Measurements from ENCODE around the gene MPPED1.

The MPPED1 gene

DNA sequence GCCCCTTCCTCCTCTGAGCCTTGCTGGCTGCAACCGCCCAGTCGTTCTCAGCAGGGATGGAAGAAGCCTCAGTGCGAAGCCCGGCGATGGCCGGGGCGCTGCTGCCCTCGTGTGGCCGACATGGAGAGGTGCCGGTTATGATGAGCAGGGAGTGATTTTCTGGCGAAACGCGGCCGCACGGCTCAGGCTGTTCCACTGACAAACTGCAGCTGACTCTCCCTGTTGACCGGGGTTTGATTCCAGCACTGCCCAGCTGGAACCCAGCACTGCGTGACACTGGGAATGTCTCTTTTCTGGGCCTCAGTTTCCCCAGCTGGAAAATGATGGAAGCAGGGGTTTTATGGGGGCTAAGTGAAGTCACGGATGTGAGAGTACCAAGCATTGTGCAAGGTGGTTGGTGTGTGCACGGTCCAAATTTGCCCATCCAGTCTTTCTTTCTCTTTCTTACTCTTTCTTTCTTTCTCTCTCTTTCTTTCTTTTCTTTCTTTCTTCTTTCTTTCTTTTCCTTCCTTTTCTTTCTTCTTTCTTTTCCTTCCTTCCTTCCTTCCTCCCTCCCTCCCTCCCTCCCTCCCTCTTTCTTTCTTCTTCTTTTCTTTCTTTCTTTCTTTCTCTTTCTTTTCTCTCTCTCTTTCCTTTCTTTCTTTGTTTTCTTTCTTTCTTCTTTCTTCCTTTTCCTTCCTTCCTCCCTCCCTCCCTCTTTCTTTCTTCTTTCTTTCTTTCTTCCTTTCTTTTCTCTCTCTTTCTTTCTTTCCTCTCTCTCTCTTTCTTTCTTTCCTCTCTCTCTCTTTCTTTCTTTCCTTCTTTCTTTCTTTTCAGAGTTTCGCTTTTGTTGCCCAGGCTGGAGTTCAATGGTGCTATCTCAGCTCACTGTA, 25.8 kb upstream of the MPPED1 start:
- Histone ChIP-seq H3K27ac (ENCODE audit: low read depth, low read length) (no peak overlapping the region), H3K9ac (ENCODE audit: low read length) (no peak overlapping the region), H3K4me1 (ENCODE audit: control insufficient read depth, insufficient read depth, low read length) (no peaks in the 10 kb centered on the region), H3K4me3 (ENCODE audit: low read length) (no peak overlapping the region), H3K27me3 (ENCODE audit: control insufficient read depth, insufficient read depth, low read length) (no peaks in the 10 kb centered on the region), H3K36me3 (ENCODE audit: control insufficient read depth, insufficient read depth, low read length) (no peaks in the 10 kb centered on the region)

DNA sequence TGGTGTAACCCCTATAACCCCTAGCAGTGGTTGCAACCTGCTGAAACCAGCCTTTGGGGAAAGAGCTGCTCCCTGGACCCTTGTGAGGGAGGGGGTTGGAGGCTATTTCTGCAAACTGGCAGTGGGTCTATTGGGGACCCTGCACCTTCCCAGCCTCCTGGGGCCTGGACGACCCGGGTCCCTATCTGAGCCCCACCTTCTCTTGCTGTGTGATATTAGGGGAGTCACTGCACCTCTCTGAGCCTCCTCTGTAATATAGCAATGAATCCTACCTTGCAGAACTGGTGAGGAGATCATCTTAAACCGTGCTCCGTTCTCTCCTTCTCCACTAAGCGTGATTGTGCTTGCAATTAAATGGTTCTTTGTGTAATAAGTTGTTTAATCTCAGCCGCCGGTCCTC, 24.0 kb upstream of the MPPED1 start:
- Histone ChIP-seq H3K9ac (ENCODE audit: low read length) (no peak overlapping the region), H3K4me3 (ENCODE audit: low read length) (no peak overlapping the region), H3K36me3 (ENCODE audit: control insufficient read depth, insufficient read depth, low read length) (no peaks in the 10 kb centered on the region), H3K4me1 (ENCODE audit: control insufficient read depth, insufficient read depth, low read length) (no peaks in the 10 kb centered on the region), H3K27ac (ENCODE audit: low read depth, low read length) (no peak overlapping the region), H3K27me3 (ENCODE audit: control insufficient read depth, insufficient read depth, low read length) (no peaks in the 10 kb centered on the region)

DNA sequence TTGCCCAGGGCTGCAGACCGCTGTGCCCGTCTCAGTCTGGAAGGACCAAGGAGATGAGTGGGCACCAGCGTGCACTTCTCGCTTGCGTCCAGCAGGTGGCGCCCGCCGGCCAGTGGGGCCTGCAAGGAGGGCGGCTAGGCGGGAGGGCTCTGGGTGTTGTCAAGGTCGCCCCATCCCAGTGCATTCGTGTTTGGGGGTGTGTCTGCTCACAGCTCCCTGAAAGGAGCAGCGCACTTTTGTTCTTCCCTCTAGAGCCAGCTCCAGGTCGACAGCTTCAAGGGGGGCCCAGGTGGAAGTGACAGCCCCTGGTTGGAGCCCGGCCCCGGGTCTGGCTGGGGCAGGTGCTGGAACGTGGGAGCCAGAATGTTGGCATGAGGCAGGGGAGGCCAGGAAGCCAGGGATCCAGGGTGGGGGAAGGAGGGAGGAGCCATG, 23.4 kb upstream of the MPPED1 start:
- H3K9ac ChIP-seq (ENCODE audit: low read length) = no peak overlapping the region
- H3K4me3 ChIP-seq (ENCODE audit: low read length) = no peak overlapping the region
- H3K4me1 ChIP-seq (ENCODE audit: control insufficient read depth, insufficient read depth, low read length) = no peaks in the 10 kb centered on the region
- H3K27me3 ChIP-seq (ENCODE audit: control insufficient read depth, insufficient read depth, low read length) = no peaks in the 10 kb centered on the region
- no peak overlapping the region for H3K27ac ChIP-seq (ENCODE audit: low read depth, low read length)
- no peaks in the 10 kb centered on the region for H3K36me3 ChIP-seq (ENCODE audit: control insufficient read depth, insufficient read depth, low read length)

DNA sequence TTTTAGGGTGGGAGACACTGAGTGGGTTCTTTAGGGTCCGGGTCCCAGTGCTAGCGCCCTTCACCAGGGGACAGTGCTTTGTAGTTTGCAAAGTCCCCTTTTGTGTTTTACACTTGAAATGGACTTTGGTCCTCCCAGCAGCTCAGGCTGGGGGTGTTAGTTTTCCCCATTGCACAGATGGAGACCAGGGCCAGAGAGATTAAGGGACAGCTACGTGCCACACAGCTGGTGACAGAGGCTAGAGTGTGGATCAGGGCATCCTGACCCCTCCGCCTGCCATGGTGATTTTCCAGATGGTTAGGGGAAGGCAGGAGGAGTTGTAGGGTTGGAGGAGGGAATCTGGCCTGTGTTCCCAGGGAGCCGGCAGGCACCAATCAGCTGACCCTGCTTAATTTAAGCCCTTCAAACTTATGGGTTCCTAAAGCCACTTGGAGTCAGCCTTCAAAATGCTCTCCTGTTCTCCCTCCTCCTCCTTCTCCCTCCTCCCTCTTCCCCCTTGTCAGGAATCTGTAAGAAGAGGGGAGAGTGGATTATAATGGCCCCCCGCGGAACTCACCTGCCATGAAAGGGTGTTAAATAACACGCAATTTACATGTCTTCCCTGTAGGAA, 22.5 kb upstream of the MPPED1 start:
- Histone ChIP-seq H3K4me1 (ENCODE audit: control insufficient read depth, insufficient read depth, low read length) (no peaks in the 10 kb centered on the region), H3K4me3 (ENCODE audit: low read length) (no peak overlapping the region), H3K9ac (ENCODE audit: low read length) (no peak overlapping the region), H3K36me3 (ENCODE audit: control insufficient read depth, insufficient read depth, low read length) (no peaks in the 10 kb centered on the region), H3K27me3 (ENCODE audit: control insufficient read depth, insufficient read depth, low read length) (no peaks in the 10 kb centered on the region), H3K27ac (ENCODE audit: low read depth, low read length) (no peak overlapping the region)

DNA sequence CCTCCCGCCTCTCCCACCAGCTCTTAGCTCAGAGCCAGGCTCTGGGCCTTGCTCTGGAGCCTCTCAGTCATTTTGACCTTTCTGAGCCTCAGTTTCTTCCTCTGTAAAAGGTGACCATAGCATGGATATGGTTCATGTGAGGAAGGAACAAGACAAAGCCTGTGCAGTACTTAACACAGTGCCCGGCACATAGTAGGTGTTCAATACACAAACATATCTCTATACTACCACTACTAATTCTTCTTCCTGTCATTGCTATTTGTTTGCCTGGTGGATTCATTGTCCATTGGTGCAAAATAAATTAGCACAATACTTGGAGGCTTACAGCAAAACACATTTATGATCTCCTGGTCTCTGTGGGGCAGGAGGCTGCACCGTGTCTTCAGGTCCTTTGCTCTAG, 21.6 kb upstream of the MPPED1 start:
- Histone ChIP-seq H3K9ac (ENCODE audit: low read length) (no peak overlapping the region), H3K27ac (ENCODE audit: low read depth, low read length) (no peak overlapping the region), H3K27me3 (ENCODE audit: control insufficient read depth, insufficient read depth, low read length) (no peaks in the 10 kb centered on the region), H3K36me3 (ENCODE audit: control insufficient read depth, insufficient read depth, low read length) (no peaks in the 10 kb centered on the region), H3K4me1 (ENCODE audit: control insufficient read depth, insufficient read depth, low read length) (no peaks in the 10 kb centered on the region), H3K4me3 (ENCODE audit: low read length) (no peak overlapping the region)

DNA sequence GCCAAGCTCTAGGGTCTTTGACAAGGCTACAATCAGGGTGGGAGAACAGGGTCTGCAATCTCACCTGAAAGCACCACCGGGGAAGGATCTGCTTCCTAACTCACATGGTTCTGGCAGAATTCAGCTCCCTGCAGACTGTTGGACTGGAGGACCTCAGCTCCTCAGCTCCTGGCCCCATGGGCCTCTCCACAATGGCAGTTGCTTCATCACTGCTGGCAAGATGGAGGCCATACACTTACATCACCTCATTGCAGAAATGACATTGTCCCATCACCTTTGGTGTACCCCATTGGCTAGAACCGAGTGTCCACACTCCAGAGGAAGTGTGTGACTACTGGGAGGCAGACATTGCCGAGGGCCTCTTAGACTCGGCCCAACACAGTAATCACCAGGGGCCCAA, 20.9 kb upstream of the MPPED1 start:
- Histone ChIP-seq H3K9ac (ENCODE audit: low read length) (no peak overlapping the region), H3K27me3 (ENCODE audit: control insufficient read depth, insufficient read depth, low read length) (no peaks in the 10 kb centered on the region), H3K4me3 (ENCODE audit: low read length) (no peak overlapping the region), H3K36me3 (ENCODE audit: control insufficient read depth, insufficient read depth, low read length) (no peaks in the 10 kb centered on the region), H3K4me1 (ENCODE audit: control insufficient read depth, insufficient read depth, low read length) (no peaks in the 10 kb centered on the region), H3K27ac (ENCODE audit: low read depth, low read length) (no peak overlapping the region)

DNA sequence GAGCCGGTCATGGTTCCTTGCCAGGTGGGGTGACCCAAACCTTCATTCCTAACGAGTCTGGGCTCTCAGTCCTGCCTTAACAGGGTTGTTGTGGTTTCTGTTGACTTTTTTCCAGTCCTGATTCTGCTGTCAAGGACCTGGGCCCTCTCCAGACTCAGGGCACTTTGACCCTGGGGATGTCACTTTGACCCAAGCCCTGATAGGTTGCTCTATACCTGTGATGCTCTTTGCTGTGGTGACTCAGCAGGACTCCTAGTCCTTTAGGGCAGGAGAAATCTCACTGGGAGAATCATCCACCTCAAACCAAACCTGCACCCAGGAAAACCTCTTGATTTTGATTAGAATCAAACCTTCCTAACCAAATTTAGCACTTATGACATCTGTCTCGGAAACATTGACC, 20.5 kb upstream of the MPPED1 start:
- Histone ChIP-seq H3K36me3 (ENCODE audit: control insufficient read depth, insufficient read depth, low read length) (no peaks in the 10 kb centered on the region), H3K27me3 (ENCODE audit: control insufficient read depth, insufficient read depth, low read length) (no peaks in the 10 kb centered on the region), H3K27ac (ENCODE audit: low read depth, low read length) (no peak overlapping the region), H3K9ac (ENCODE audit: low read length) (no peak overlapping the region), H3K4me1 (ENCODE audit: control insufficient read depth, insufficient read depth, low read length) (no peaks in the 10 kb centered on the region), H3K4me3 (ENCODE audit: low read length) (no peak overlapping the region)

DNA sequence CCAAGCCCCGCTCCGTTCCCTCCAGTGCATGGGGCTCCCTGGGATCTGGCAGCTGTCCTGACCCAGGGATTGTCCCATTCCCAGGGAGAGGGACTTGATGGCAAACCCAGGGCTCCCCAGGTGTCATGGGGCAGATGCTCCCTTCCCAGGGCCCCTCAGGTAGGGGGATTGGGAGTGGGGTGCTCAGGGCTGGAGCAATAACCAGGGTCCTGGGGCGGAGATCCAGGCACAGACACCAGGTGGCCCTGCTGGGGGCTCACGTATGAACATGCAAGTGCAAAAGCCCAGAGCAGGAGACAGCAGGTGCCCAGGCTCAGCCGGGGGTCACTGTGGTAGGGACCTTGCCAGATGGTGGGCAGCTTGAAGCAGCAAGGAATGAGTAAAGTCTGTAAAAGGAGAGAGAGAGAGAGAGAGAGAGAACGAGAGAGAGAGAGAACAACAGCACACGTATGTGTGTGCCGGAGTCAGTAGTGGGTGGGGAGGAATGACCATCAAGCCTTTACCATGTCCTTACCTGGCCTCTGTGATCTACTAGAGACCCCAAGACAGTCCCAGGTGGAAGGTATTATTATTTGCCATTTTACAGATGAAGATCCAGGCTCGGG, 19.3 kb upstream of the MPPED1 start:
- Histone ChIP-seq H3K9ac (ENCODE audit: low read length) (no peak overlapping the region), H3K36me3 (ENCODE audit: control insufficient read depth, insufficient read depth, low read length) (no peaks in the 10 kb centered on the region), H3K27ac (ENCODE audit: low read depth, low read length) (no peak overlapping the region), H3K4me3 (ENCODE audit: low read length) (no peak overlapping the region), H3K4me1 (ENCODE audit: control insufficient read depth, insufficient read depth, low read length) (no peaks in the 10 kb centered on the region), H3K27me3 (ENCODE audit: control insufficient read depth, insufficient read depth, low read length) (no peaks in the 10 kb centered on the region)

DNA sequence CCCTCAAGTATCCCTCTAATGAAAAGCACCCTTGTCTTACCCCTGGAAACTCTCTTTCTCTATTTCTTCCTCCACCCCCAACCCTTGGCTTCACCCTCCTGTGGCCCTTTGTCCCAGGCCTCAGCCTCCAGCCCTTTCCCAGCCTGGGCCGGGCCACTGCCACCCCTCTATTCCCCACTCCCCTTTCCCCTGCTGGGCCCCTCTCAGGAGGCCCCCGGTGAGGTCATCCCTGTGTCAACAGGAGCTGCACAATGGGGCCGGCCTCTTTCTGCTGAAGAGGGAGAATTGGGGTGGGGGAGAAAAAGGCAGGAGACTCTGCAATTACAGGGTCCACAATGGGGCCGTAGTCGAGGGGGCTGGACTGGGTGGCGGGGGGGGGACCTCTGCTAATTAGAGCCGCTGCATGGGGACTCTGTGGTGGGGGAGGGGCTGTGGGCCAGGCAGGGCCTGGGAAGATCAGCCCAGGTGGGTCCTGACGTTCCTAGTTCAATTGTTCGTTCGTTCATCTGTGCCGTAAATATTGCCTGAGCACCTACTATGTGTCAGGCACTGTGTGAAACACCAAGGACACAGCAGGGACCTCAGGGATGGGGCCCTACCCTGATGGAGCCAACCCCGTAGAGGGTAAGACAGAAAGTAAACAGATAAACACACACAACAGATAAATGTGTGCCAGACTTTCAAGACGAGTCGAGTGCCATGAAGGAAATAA, 18.5 kb upstream of the MPPED1 start:
- Histone ChIP-seq H3K36me3 (ENCODE audit: control insufficient read depth, insufficient read depth, low read length) (no peaks in the 10 kb centered on the region), H3K9ac (ENCODE audit: low read length) (no peak overlapping the region), H3K4me3 (ENCODE audit: low read length) (no peak overlapping the region), H3K27ac (ENCODE audit: low read depth, low read length) (no peak overlapping the region), H3K4me1 (ENCODE audit: control insufficient read depth, insufficient read depth, low read length) (no peaks in the 10 kb centered on the region), H3K27me3 (ENCODE audit: control insufficient read depth, insufficient read depth, low read length) (no peaks in the 10 kb centered on the region)

DNA sequence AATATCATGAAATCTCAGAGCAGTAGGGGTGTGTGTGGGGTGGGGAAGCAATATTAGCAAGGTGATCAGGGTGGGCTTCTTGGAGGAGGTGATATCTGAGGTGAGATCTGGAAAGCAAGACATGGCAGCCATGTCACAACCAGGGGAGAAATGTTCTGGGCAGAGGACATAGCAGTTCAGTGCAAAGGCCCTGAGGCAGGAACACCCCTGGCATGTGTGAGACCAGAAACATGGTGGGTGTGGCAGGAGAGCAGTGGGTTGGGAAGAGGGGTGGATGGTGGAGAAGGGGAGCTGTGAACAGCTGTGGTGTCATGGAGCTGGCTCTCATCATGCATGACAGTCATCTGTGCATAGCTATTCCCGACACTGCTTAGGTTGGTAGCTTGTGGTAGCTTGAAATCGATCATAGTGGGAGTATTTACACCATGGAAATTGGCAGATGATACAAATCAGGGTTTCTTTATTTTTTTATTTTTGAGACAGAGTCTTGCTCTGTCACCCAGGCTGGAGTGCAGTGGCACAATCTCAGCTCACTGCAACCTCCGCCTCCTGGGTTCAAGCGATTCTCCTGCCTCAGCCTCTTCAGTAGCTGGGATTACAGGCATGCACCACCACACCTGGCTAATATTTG, 17.9 kb upstream of the MPPED1 start:
- no peak overlapping the region for H3K27ac ChIP-seq (ENCODE audit: low read depth, low read length)

DNA sequence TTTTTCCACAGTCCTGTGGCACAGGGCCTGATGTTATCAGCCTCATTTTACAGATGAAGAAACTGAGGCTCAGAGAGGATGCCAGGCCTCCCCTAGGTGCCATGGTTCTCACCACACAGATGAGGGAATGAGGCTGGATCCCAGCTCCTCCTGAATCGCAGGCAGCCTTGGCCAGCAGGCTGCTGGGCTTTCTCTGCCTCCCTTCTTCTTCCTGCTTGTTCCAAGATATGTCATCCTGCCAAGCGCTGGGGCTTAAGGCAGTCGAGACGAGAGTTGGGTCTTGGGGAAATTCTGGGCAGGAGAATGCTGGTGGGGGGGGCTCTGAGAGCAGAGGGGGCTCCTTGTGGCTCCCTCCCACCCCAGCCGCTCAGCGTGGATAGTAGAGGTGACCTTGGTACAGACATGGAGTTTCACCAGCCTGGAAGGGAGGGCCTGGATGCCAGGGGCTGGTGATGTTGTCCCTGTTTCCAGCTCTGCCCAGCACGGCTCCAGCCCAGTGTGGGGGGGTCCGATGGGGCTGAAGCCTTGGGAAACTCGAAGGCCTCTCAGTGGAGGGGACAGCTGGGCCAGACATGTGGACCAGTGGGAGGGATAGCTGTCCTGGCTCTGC, 16.6 kb upstream of the MPPED1 start:
- Histone ChIP-seq H3K36me3 (ENCODE audit: control insufficient read depth, insufficient read depth, low read length) (no peaks in the 10 kb centered on the region), H3K4me3 (ENCODE audit: low read length) (no peak overlapping the region), H3K9ac (ENCODE audit: low read length) (no peak overlapping the region), H3K4me1 (ENCODE audit: control insufficient read depth, insufficient read depth, low read length) (no peaks in the 10 kb centered on the region), H3K27ac (ENCODE audit: low read depth, low read length) (no peak overlapping the region), H3K27me3 (ENCODE audit: control insufficient read depth, insufficient read depth, low read length) (peaks cover 4% of the 10 kb centered on the region)

More for the DNA sequence above, 17.9 kb upstream of the MPPED1 start:
- H3K9ac ChIP-seq (ENCODE audit: low read length) = no peak overlapping the region
- no peak overlapping the region for H3K4me3 ChIP-seq (ENCODE audit: low read length)
- no peaks in the 10 kb centered on the region for H3K27me3 ChIP-seq (ENCODE audit: control insufficient read depth, insufficient read depth, low read length)
- no peaks in the 10 kb centered on the region for H3K4me1 ChIP-seq (ENCODE audit: control insufficient read depth, insufficient read depth, low read length)
- H3K36me3 ChIP-seq (ENCODE audit: control insufficient read depth, insufficient read depth, low read length) = no peaks in the 10 kb centered on the region

Data from rectal smooth muscle tissue (tissue), 1 donor.